CD14-positive monocyte (primary cell): ENCODE results near the gene PTCHD4. TPM values are rescaled to one million over a fixed set of nuclear protein-coding genes. Genes with fewer than 3 reads are reported as not detected.

Source experiments
- DNase-seq, 3 donors: peaks; one replicate each; pipeline ENCODE4 v3.0.0-alpha.2; 2011 to 2022
- H2AFZ ChIP-seq: 2 replicates; pipeline ENCODE4 v1.6.0; 2012; ENCODE audit warnings: mild to moderate bottlenecking, low read depth, low read length, inconsistent platforms; ENCODE audit not compliant: insufficient read depth, poor library complexity, severe bottlenecking
- H3K27ac ChIP-seq, 2 donors: 1 replicate in 1 of 2; 2 replicates in 1 of 2; pipeline ENCODE4 v1.5.1; 2012 to 2013; ENCODE audit warnings: low read length in 2 of 2, control low read depth in 1 of 2, inconsistent platforms in 1 of 2, low read depth in 1 of 2, mild to moderate bottlenecking in 1 of 2
- H3K27me3 ChIP-seq, 2 donors: one replicate each; pipeline versions ENCODE4 v1.6.0 to v1.6.1; 2011 to 2013; ENCODE audit warnings: low read length in 2 of 2; ENCODE audit not compliant: control insufficient read depth in 2 of 2, insufficient read depth in 2 of 2
- H3K36me3 ChIP-seq, 2 donors: replicated peaks in 1 of 2; 1 replicate in 1 of 2; 2 replicates in 1 of 2; pipeline versions ENCODE4 v1.5.1 to v1.6.1; 2012 to 2013; ENCODE audit warnings: low read length in 2 of 2, control low read depth in 1 of 2, inconsistent platforms in 1 of 2, mild to moderate bottlenecking in 1 of 2; ENCODE audit not compliant: insufficient read depth in 2 of 2, control insufficient read depth in 1 of 2
- H3K4me1 ChIP-seq, 2 donors: 1 replicate in 1 of 2; 2 replicates in 1 of 2; pipeline versions ENCODE4 v1.5.1 to v1.6.1; 2012 to 2013; ENCODE audit warnings: low read length in 2 of 2, control low read depth in 1 of 2, inconsistent platforms in 1 of 2, mild to moderate bottlenecking in 1 of 2, moderate library complexity in 1 of 2; ENCODE audit not compliant: insufficient read depth in 2 of 2, control insufficient read depth in 1 of 2
- H3K4me2 ChIP-seq: replicated peaks from 2 replicates; pipeline ENCODE3; 2012; ENCODE audit warnings: low read length, moderate library complexity, mild to moderate bottlenecking; ENCODE audit not compliant: poor library complexity, severe bottlenecking; ENCODE audit errors: extremely low read depth
- H3K4me3 ChIP-seq, 3 experiments: fragments of 200-600 bp in 1 of 3; sonication (generic) in 1 of 3; replicated peaks in 1 of 3; 1 replicate in 2 of 3; 2 replicates in 1 of 3; pipeline ENCODE4 v1.5.1; 2011 to 2013; ENCODE audit warnings: low read length in 3 of 3, mild to moderate bottlenecking in 3 of 3, control low read depth in 2 of 3, low read depth in 2 of 3, inconsistent platforms in 1 of 3, moderate library complexity in 1 of 3
- H3K79me2 ChIP-seq: 2 replicates; pipeline ENCODE4 v1.6.0; 2012; ENCODE audit warnings: mild to moderate bottlenecking, control low read depth, inconsistent platforms, low read length, moderate library complexity; ENCODE audit not compliant: insufficient read depth
- H3K9ac ChIP-seq: 2 replicates; pipeline ENCODE4 v1.6.0; 2017; ENCODE audit warnings: low read length, mild to moderate bottlenecking; ENCODE audit not compliant: insufficient read depth, poor library complexity, severe bottlenecking
- H3K9me3 ChIP-seq, 2 donors: replicated peaks in 1 of 2; 1 replicate in 1 of 2; 2 replicates in 1 of 2; pipeline versions ENCODE4 v1.5.1 to v1.6.1; 2012 to 2013; ENCODE audit warnings: low read length in 2 of 2, control low read depth in 1 of 2; ENCODE audit not compliant: control insufficient read depth in 1 of 2, insufficient read depth in 1 of 2
- H4K20me1 ChIP-seq: 2 replicates; pipeline ENCODE4 v1.6.0; 2012; ENCODE audit warnings: mild to moderate bottlenecking, low read length, control low read depth, moderate library complexity; ENCODE audit not compliant: insufficient read depth
- H3K27ac Mint-ChIP-seq, 7 donors: one replicate each; pipeline ENCODE4 v1.8.0; 2020; ENCODE audit warnings: mild to moderate bottlenecking in 7 of 7, mixed read lengths in 7 of 7, moderate library complexity in 6 of 7, inconsistent platforms in 2 of 7
- H3K27me3 Mint-ChIP-seq, 3 donors: one replicate each; pipeline ENCODE4 v1.8.0; 2021 to 2022; ENCODE audit warnings: low read depth in 3 of 3, mild to moderate bottlenecking in 3 of 3, mixed read lengths in 3 of 3, moderate library complexity in 3 of 3, inconsistent platforms in 1 of 3
- H3K36me3 Mint-ChIP-seq, 2 donors: one replicate each; pipeline ENCODE4 v1.8.0; 2020; ENCODE audit warnings: mixed read lengths in 2 of 2, inconsistent platforms in 1 of 2, mild to moderate bottlenecking in 1 of 2
- H3K4me1 Mint-ChIP-seq: one replicate; pipeline ENCODE4 v1.8.0; 2020; ENCODE audit warnings: mild to moderate bottlenecking, mixed read lengths
- H3K4me3 Mint-ChIP-seq, 2 donors: one replicate each; pipeline ENCODE4 v1.8.0; 2020; ENCODE audit warnings: mild to moderate bottlenecking in 2 of 2, mixed read lengths in 2 of 2, moderate library complexity in 1 of 2
- H3K9me3 Mint-ChIP-seq, 7 donors: one replicate each; pipeline ENCODE4 v1.8.0; 2020 to 2022; ENCODE audit warnings: mixed read lengths in 7 of 7, mild to moderate bottlenecking in 6 of 7, moderate library complexity in 6 of 7, inconsistent platforms in 2 of 7
- CTCF ChIP-seq: fragments of 200-600 bp; IDR thresholded peaks from one replicate; pipeline ENCODE4 v1.8.0; 2022; ENCODE audit warnings: antibody characterized with exemption, mild to moderate bottlenecking
- intact Hi-C, 2 donors: fragments of 100-400 bp; cut with micrococcal nuclease; formaldehyde crosslinking; loops; one replicate each; pipeline versions ENCODE4 v1.15.0 to v1.15.1; 2023
- polyA plus RNA-seq, 3 donors: library from polyadenylated mRNA; depleted of rRNA in 1 of 3; unstranded in 2 of 3; stranded (reverse) in 1 of 3; fragments of 300-500 nt in 2 of 3; fragments of >200 nt in 1 of 3; fragmentation: Illumina TruSeq in 2 of 3; gene quantifications; 1 replicate in 2 of 3; 2 replicates in 1 of 3; pipeline ENCODE4 v1.2.3, GENCODE V29; 2012 to 2021

Gene PTCHD4
- polyA plus RNA-seq, 3 donors: not detected

GRCh38 chr6:48085131-48085741 lies 25.8 kb downstream of the PTCHD4 start:
- H3K4me2 ChIP-seq: no peak overlapping the region
- no peak overlapping the region for H3K27ac ChIP-seq
- intact Hi-C loops: no loop called here
- H3K27me3 ChIP-seq: no peaks in the 10 kb centered on the region
- H3K9ac ChIP-seq: no peak overlapping the region
- H4K20me1 ChIP-seq: no peaks in the 10 kb centered on the region
- no peak for TF ChIP-seq CTCF
- H3K27ac Mint-ChIP-seq: no peak overlapping the region
- H3K27me3 Mint-ChIP-seq: peaks cover 0 to 2% (median 1%) of the 10 kb centered on the region in 3 donors
- no peaks in the 10 kb centered on the region for H3K4me1 ChIP-seq
- no peaks in the 10 kb centered on the region for H3K36me3 Mint-ChIP-seq
- H3K4me3 ChIP-seq: no peak overlapping the region
- H3K9me3 Mint-ChIP-seq: no peaks in the 10 kb centered on the region
- no peaks in the 10 kb centered on the region for H3K4me1 Mint-ChIP-seq
- no peaks in the 10 kb centered on the region for H3K9me3 ChIP-seq
- no peaks in the 10 kb centered on the region for H3K36me3 ChIP-seq
- no peak overlapping the region for H3K4me3 Mint-ChIP-seq
- DNase-seq: no peak
- no peaks in the 10 kb centered on the region for H3K79me2 ChIP-seq
- no peak overlapping the region for H2AFZ ChIP-seq

GRCh38 chr6:48084201-48084600 lies 26.8 kb downstream of the PTCHD4 start:
- no peak overlapping the region for H3K4me3 ChIP-seq
- no peaks in the 10 kb centered on the region for H3K4me1 ChIP-seq
- H3K79me2 ChIP-seq: no peaks in the 10 kb centered on the region
- no peak for TF ChIP-seq CTCF
- no peaks in the 10 kb centered on the region for H3K27me3 ChIP-seq
- Mint-ChIP-seq H3K27ac (no peak overlapping the region), H3K27me3 (peaks cover 0 to 2% (median 1%) of the 10 kb centered on the region in 3 donors), H3K4me1 (no peaks in the 10 kb centered on the region), H3K4me3 (no peak overlapping the region), H3K36me3 (no peaks in the 10 kb centered on the region), H3K9me3 (no peaks in the 10 kb centered on the region)
- H3K36me3 ChIP-seq: no peaks in the 10 kb centered on the region
- no peaks in the 10 kb centered on the region for H4K20me1 ChIP-seq
- no peak overlapping the region for H3K4me2 ChIP-seq
- no peak overlapping the region for H2AFZ ChIP-seq
- H3K9me3 ChIP-seq: no peaks in the 10 kb centered on the region
- H3K27ac ChIP-seq: no peak overlapping the region
- intact Hi-C loops: no loop called here
- no peak overlapping the region for H3K9ac ChIP-seq
- no peak for DNase-seq
